ENCODE measurements around the gene DLGAP5.

Gene DLGAP5

GRCh38 chr14:55198749-55199148, 7.4 kb upstream of the DLGAP5 start:
- Mint-ChIP-seq H3K27ac (no peak overlapping the region), H3K27me3 (peaks cover 5% of the 10 kb centered on the region), H3K4me3 (no peak overlapping the region), H3K9me3 (no peaks in the 10 kb centered on the region), H3K4me1 (no peaks in the 10 kb centered on the region)
- ATAC-seq (no peak), DNase-seq (no peak)

- Mint-ChIP-seq H3K27me3 (no peaks in the 10 kb centered on the region), H3K4me1 (peaks cover 15% of the 10 kb centered on the region), H3K27ac (no peak overlapping the region), H3K4me3 (no peak overlapping the region), H3K9me3 (no peaks in the 10 kb centered on the region)
- DNase-seq (no peak), ATAC-seq (no peak)
These were observed 3.4 kb upstream of the DLGAP5 start for GRCh38 chr14:55194656-55195355.

GRCh38 chr14:55192054-55192621, 753 bp upstream of the DLGAP5 start:
- H3K4me1 Mint-ChIP-seq, result peaks cover 24% of the 10 kb centered on the region
- peak overlapping the region in 1 of 2 donors; percentile 35 for H3K27ac Mint-ChIP-seq
- no peaks in the 10 kb centered on the region for H3K9me3 Mint-ChIP-seq
- H3K4me3 Mint-ChIP-seq, result peak overlapping the region; percentile 85 to 93
- DNase-seq, result no peak
- H3K27me3 Mint-ChIP-seq, result no peaks in the 10 kb centered on the region
- no peak for ATAC-seq

GRCh38 chr14:55190906-55191202, 531 bp downstream of the DLGAP5 start:
- Mint-ChIP-seq H3K4me3 (peak overlapping the region; percentile 85 to 93), H3K4me1 (peaks cover 24% of the 10 kb centered on the region), H3K27me3 (no peaks in the 10 kb centered on the region), H3K9me3 (no peaks in the 10 kb centered on the region), H3K27ac (peak overlapping the region; percentile 94 to 98)
- DNase-seq (no peak), ATAC-seq (peak; percentile 1)

- ATAC-seq (no peak), DNase-seq (no peak)
- Mint-ChIP-seq H3K4me3 (peak overlapping the region; percentile 85 to 93), H3K27ac (no peak overlapping the region), H3K27me3 (no peaks in the 10 kb centered on the region), H3K9me3 (no peaks in the 10 kb centered on the region), H3K4me1 (peaks cover 24% of the 10 kb centered on the region)
These were observed 2.6 kb downstream of the DLGAP5 start for GRCh38 chr14:55188686-55189295.

- DNase-seq, result no peak
- no peaks in the 10 kb centered on the region for H3K27me3 Mint-ChIP-seq
- no peak for ATAC-seq
- H3K9me3 Mint-ChIP-seq, result no peaks in the 10 kb centered on the region
- no peak overlapping the region for H3K27ac Mint-ChIP-seq
- H3K4me3 Mint-ChIP-seq, result no peak overlapping the region
- no peaks in the 10 kb centered on the region for H3K4me1 Mint-ChIP-seq
These were observed 11.0 kb downstream of the DLGAP5 start for GRCh38 chr14:55180434-55180833.

GRCh38 chr14:55180006-55180405, 11.4 kb downstream of the DLGAP5 start:
- DNase-seq (no peak), ATAC-seq (no peak)
- H3K27me3 Mint-ChIP-seq, result no peaks in the 10 kb centered on the region
- no peaks in the 10 kb centered on the region for H3K4me1 Mint-ChIP-seq
- H3K9me3 Mint-ChIP-seq, result no peaks in the 10 kb centered on the region
- no peak overlapping the region for H3K4me3 Mint-ChIP-seq
- H3K27ac Mint-ChIP-seq, result no peak overlapping the region

GRCh38 chr14:55170526-55170925, 20.9 kb downstream of the DLGAP5 start:
- no peak for DNase-seq
- Mint-ChIP-seq H3K4me3 (no peak overlapping the region), H3K9me3 (no peaks in the 10 kb centered on the region), H3K27ac (no peak overlapping the region), H3K27me3 (no peaks in the 10 kb centered on the region), H3K4me1 (no peaks in the 10 kb centered on the region)
- no peak for ATAC-seq

GRCh38 chr14:55160989-55161388, 30.4 kb downstream of the DLGAP5 start:
- no peak overlapping the region for H3K4me3 Mint-ChIP-seq
- ATAC-seq (no peak), DNase-seq (no peak)
- no peaks in the 10 kb centered on the region for H3K9me3 Mint-ChIP-seq
- no peaks in the 10 kb centered on the region for H3K4me1 Mint-ChIP-seq
- no peak overlapping the region for H3K27ac Mint-ChIP-seq
- no peaks in the 10 kb centered on the region for H3K27me3 Mint-ChIP-seq

GRCh38 chr14:55158412-55158811, 33.0 kb downstream of the DLGAP5 start:
- Mint-ChIP-seq H3K27ac (no peak overlapping the region), H3K4me1 (no peaks in the 10 kb centered on the region), H3K27me3 (no peaks in the 10 kb centered on the region), H3K4me3 (no peak overlapping the region), H3K9me3 (no peaks in the 10 kb centered on the region)
- DNase-seq (no peak), ATAC-seq (no peak)

- no peak overlapping the region for H3K4me3 Mint-ChIP-seq
- no peak for DNase-seq
- H3K9me3 Mint-ChIP-seq, result no peaks in the 10 kb centered on the region
- H3K27me3 Mint-ChIP-seq, result no peaks in the 10 kb centered on the region
- ATAC-seq, result peak; percentile 39
- no peaks in the 10 kb centered on the region for H3K4me1 Mint-ChIP-seq
- H3K27ac Mint-ChIP-seq, result no peak overlapping the region
These were observed 34.3 kb downstream of the DLGAP5 start for GRCh38 chr14:55157080-55157479.

- no peaks in the 10 kb centered on the region for H3K27me3 Mint-ChIP-seq
- DNase-seq (no peak), ATAC-seq (no peak)
- no peaks in the 10 kb centered on the region for H3K4me1 Mint-ChIP-seq
- H3K9me3 Mint-ChIP-seq, result no peaks in the 10 kb centered on the region
- H3K27ac Mint-ChIP-seq, result no peak overlapping the region
- H3K4me3 Mint-ChIP-seq, result no peak overlapping the region
These were observed 37.4 kb downstream of the DLGAP5 start for GRCh38 chr14:55153951-55154350.

- H3K27ac Mint-ChIP-seq, result no peak overlapping the region
- H3K4me3 Mint-ChIP-seq, result no peak overlapping the region
- H3K4me1 Mint-ChIP-seq, result no peaks in the 10 kb centered on the region
- H3K9me3 Mint-ChIP-seq, result no peaks in the 10 kb centered on the region
- ATAC-seq (no peak), DNase-seq (no peak)
- no peaks in the 10 kb centered on the region for H3K27me3 Mint-ChIP-seq
These were observed 39.2 kb downstream of the DLGAP5 start for GRCh38 chr14:55152052-55152753.

- Mint-ChIP-seq H3K27me3 (no peaks in the 10 kb centered on the region), H3K4me3 (no peak overlapping the region), H3K4me1 (no peaks in the 10 kb centered on the region), H3K9me3 (no peaks in the 10 kb centered on the region), H3K27ac (no peak overlapping the region)
- no peak for DNase-seq
- no peak for ATAC-seq
These were observed 39.8 kb downstream of the DLGAP5 start for GRCh38 chr14:55151601-55152000.

- no peaks in the 10 kb centered on the region for H3K9me3 Mint-ChIP-seq
- H3K4me1 Mint-ChIP-seq, result peaks cover 11% of the 10 kb centered on the region
- no peak for DNase-seq
- no peaks in the 10 kb centered on the region for H3K27me3 Mint-ChIP-seq
- H3K27ac Mint-ChIP-seq, result no peak overlapping the region
- ATAC-seq, result no peak
- H3K4me3 Mint-ChIP-seq, result no peak overlapping the region
These were observed 45.0 kb downstream of the DLGAP5 start for GRCh38 chr14:55146425-55146824.

GRCh38 chr14:55142466-55142865, 48.9 kb downstream of the DLGAP5 start:
- no peak for DNase-seq
- Mint-ChIP-seq H3K27ac (no peak overlapping the region), H3K4me1 (peaks cover 11% of the 10 kb centered on the region), H3K27me3 (no peaks in the 10 kb centered on the region), H3K4me3 (no peak overlapping the region), H3K9me3 (no peaks in the 10 kb centered on the region)
- no peak for ATAC-seq
